K562 (cell line): ENCODE data around the gene INCENP.

ENCODE experiments used
- ELF1 ChIP-seq: fragments of 200-800 bp; sonication (Bioruptor generic); IDR thresholded peaks from 2 replicates; pipeline ENCODE4 v1.6.1; 2016; ENCODE audit warnings: missing genetic modification characterization, missing compliant biosample characterization
- ZNF232 ChIP-seq: sonication (generic); formaldehyde crosslinking; IDR thresholded peaks from 2 replicates; pipeline ENCODE4 v1.8.0; 2022; ENCODE audit warnings: mild to moderate bottlenecking, missing genetic modification reagents
- ZNF766 ChIP-seq: fragments of 200-800 bp; sonication (Bioruptor generic); conservative IDR thresholded peaks from 2 replicates; pipeline ENCODE4 v1.6.1; 2016; ENCODE audit warnings: missing genetic modification characterization, missing compliant biosample characterization
- TF ChIP-seq, protein P1 (sequence below), 3 experiments: IDR thresholded peaks in 2 of 3; conservative IDR thresholded peaks in 1 of 3; 2 replicates each; pipeline ENCODE4 v1.5.1; 2011 to 2012; ENCODE audit warnings: low read length in 3 of 3, mild to moderate bottlenecking in 3 of 3, control low read depth in 2 of 3, improper control_type of control experiment in 1 of 3, inconsistent platforms in 1 of 3, low read depth in 1 of 3, mixed read lengths in 1 of 3, moderate library complexity in 1 of 3; ENCODE audit not compliant: insufficient read depth in 2 of 3

DNA sequence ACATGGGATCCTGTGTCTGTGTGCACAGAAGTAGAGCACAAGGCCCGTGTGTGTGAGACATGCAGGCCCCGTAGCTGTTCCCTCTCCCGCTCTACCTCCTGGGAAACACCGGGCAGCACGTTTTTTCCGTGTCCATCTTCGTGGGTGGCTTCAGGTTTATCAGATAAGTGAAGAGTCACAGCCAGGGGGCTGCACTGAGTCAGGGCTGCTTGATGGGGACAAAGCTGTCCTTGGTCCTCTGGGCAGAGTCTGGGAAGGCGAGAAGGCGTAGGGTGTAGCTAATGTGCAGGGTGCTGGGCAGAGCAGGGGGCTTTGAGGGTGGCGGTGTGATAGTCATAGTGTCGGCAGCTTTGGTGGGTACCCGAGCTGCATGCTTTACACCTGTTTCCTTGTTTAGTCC, 23.7 kb downstream of the INCENP start:
- TF ChIP-seq, protein P1, sequence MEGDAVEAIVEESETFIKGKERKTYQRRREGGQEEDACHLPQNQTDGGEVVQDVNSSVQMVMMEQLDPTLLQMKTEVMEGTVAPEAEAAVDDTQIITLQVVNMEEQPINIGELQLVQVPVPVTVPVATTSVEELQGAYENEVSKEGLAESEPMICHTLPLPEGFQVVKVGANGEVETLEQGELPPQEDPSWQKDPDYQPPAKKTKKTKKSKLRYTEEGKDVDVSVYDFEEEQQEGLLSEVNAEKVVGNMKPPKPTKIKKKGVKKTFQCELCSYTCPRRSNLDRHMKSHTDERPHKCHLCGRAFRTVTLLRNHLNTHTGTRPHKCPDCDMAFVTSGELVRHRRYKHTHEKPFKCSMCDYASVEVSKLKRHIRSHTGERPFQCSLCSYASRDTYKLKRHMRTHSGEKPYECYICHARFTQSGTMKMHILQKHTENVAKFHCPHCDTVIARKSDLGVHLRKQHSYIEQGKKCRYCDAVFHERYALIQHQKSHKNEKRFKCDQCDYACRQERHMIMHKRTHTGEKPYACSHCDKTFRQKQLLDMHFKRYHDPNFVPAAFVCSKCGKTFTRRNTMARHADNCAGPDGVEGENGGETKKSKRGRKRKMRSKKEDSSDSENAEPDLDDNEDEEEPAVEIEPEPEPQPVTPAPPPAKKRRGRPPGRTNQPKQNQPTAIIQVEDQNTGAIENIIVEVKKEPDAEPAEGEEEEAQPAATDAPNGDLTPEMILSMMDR (IDR thresholded peaks at IDR 0.05 in 2 of 3, conservative IDR thresholded peaks at IDR 0.05 in 1 of 3; ENCODE audit: insufficient read depth in 2 of 3, low read depth in 1 of 3, low read length in 3 of 3): no peak
- TF ChIP-seq ZNF232 (no peak), ZNF766 (CRISPR knock-in tag) (no peak), ELF1 (tag) (no peak)
